Measurements from ENCODE around the gene SPTBN1.

SPTBN1 gene

GRCh38 chr2:54455563-54456361 lies at the start of gene SPTBN1:
TSS of gene SPTBN1 (plus strand) at chr2:54456327. CDS start at chr2:54526419, 70,092 bp downstream.
- Histone ChIP-seq H3K4me3 (ENCODE audit: low read depth, low read length) (peak within 1 kb of the TSS; percentile 82), H2AFZ (ENCODE audit: low read length, unreplicated experiment) (peak within 1 kb of the TSS; percentile 61), H3K4me1 (ENCODE audit: control insufficient read depth, insufficient read depth, low read length, unreplicated experiment) (peaks cover 22% of the 10 kb centered on the region), H3K27ac (ENCODE audit: low read depth, low read length) (peak within 1 kb of the TSS; percentile 46), H3K79me2 (ENCODE audit: control insufficient read depth, insufficient read depth, low read length, unreplicated experiment) (peaks cover 41% of the 10 kb centered on the region), H3K36me3 (ENCODE audit: insufficient read depth, low read length) (no peaks in the 10 kb centered on the region), H3K27me3 (ENCODE audit: insufficient read depth, low read length) (no peaks in the 10 kb centered on the region)

- Histone ChIP-seq H3K27ac (ENCODE audit: low read depth, low read length) (no peak overlapping the region), H3K4me1 (ENCODE audit: control insufficient read depth, insufficient read depth, low read length, unreplicated experiment) (peaks cover 8% of the 10 kb centered on the region), H3K79me2 (ENCODE audit: control insufficient read depth, insufficient read depth, low read length, unreplicated experiment) (no peaks in the 10 kb centered on the region), H2AFZ (ENCODE audit: low read length, unreplicated experiment) (no peak overlapping the region), H3K4me3 (ENCODE audit: low read depth, low read length) (no peak overlapping the region), H3K36me3 (ENCODE audit: insufficient read depth, low read length) (no peaks in the 10 kb centered on the region), H3K27me3 (ENCODE audit: insufficient read depth, low read length) (no peaks in the 10 kb centered on the region)
Observed at GRCh38 chr2:54407693-54408092, 48.4 kb upstream of the SPTBN1 start.

GRCh38 chr2:54408288-54408687 lies 47.8 kb upstream of the SPTBN1 start:
- no peak overlapping the region for H2AFZ ChIP-seq (ENCODE audit: low read length, unreplicated experiment)
- no peaks in the 10 kb centered on the region for H3K36me3 ChIP-seq (ENCODE audit: insufficient read depth, low read length)
- peaks cover 2% of the 10 kb centered on the region for H3K4me1 ChIP-seq (ENCODE audit: control insufficient read depth, insufficient read depth, low read length, unreplicated experiment)
- H3K27ac ChIP-seq (ENCODE audit: low read depth, low read length), result no peak overlapping the region
- no peak overlapping the region for H3K4me3 ChIP-seq (ENCODE audit: low read depth, low read length)
- H3K79me2 ChIP-seq (ENCODE audit: control insufficient read depth, insufficient read depth, low read length, unreplicated experiment), result no peaks in the 10 kb centered on the region
- no peaks in the 10 kb centered on the region for H3K27me3 ChIP-seq (ENCODE audit: insufficient read depth, low read length)

- no peak overlapping the region for H3K4me3 ChIP-seq (ENCODE audit: low read depth, low read length)
- H2AFZ ChIP-seq (ENCODE audit: low read length, unreplicated experiment), result no peak overlapping the region
- H3K79me2 ChIP-seq (ENCODE audit: control insufficient read depth, insufficient read depth, low read length, unreplicated experiment), result no peaks in the 10 kb centered on the region
- H3K27ac ChIP-seq (ENCODE audit: low read depth, low read length), result no peak overlapping the region
- H3K27me3 ChIP-seq (ENCODE audit: insufficient read depth, low read length), result no peaks in the 10 kb centered on the region
- no peaks in the 10 kb centered on the region for H3K4me1 ChIP-seq (ENCODE audit: control insufficient read depth, insufficient read depth, low read length, unreplicated experiment)
- H3K36me3 ChIP-seq (ENCODE audit: insufficient read depth, low read length), result no peaks in the 10 kb centered on the region
Observed at GRCh38 chr2:54409752-54410151, 46.4 kb upstream of the SPTBN1 start.

GRCh38 chr2:54411801-54412354 lies 44.2 kb upstream of the SPTBN1 start:
- no peaks in the 10 kb centered on the region for H3K36me3 ChIP-seq (ENCODE audit: insufficient read depth, low read length)
- H2AFZ ChIP-seq (ENCODE audit: low read length, unreplicated experiment), result no peak overlapping the region
- no peak overlapping the region for H3K27ac ChIP-seq (ENCODE audit: low read depth, low read length)
- no peak overlapping the region for H3K4me3 ChIP-seq (ENCODE audit: low read depth, low read length)
- H3K27me3 ChIP-seq (ENCODE audit: insufficient read depth, low read length), result no peaks in the 10 kb centered on the region
- H3K79me2 ChIP-seq (ENCODE audit: control insufficient read depth, insufficient read depth, low read length, unreplicated experiment), result no peaks in the 10 kb centered on the region
- H3K4me1 ChIP-seq (ENCODE audit: control insufficient read depth, insufficient read depth, low read length, unreplicated experiment), result no peaks in the 10 kb centered on the region

GRCh38 chr2:54416166-54416813 lies 39.8 kb upstream of the SPTBN1 start:
- Histone ChIP-seq H2AFZ (ENCODE audit: low read length, unreplicated experiment) (no peak overlapping the region), H3K36me3 (ENCODE audit: insufficient read depth, low read length) (no peaks in the 10 kb centered on the region), H3K4me1 (ENCODE audit: control insufficient read depth, insufficient read depth, low read length, unreplicated experiment) (peaks cover 3% of the 10 kb centered on the region), H3K27ac (ENCODE audit: low read depth, low read length) (no peak overlapping the region), H3K4me3 (ENCODE audit: low read depth, low read length) (no peak overlapping the region), H3K79me2 (ENCODE audit: control insufficient read depth, insufficient read depth, low read length, unreplicated experiment) (no peaks in the 10 kb centered on the region), H3K27me3 (ENCODE audit: insufficient read depth, low read length) (no peaks in the 10 kb centered on the region)

- no peak overlapping the region for H2AFZ ChIP-seq (ENCODE audit: low read length, unreplicated experiment)
Observed at GRCh38 chr2:54416938-54417337, 39.2 kb upstream of the SPTBN1 start.

GRCh38 chr2:54417577-54417976 lies 38.5 kb upstream of the SPTBN1 start:
- Histone ChIP-seq H3K27me3 (ENCODE audit: insufficient read depth, low read length) (no peaks in the 10 kb centered on the region), H3K4me1 (ENCODE audit: control insufficient read depth, insufficient read depth, low read length, unreplicated experiment) (peaks cover 3% of the 10 kb centered on the region), H3K36me3 (ENCODE audit: insufficient read depth, low read length) (no peaks in the 10 kb centered on the region), H3K79me2 (ENCODE audit: control insufficient read depth, insufficient read depth, low read length, unreplicated experiment) (no peaks in the 10 kb centered on the region), H2AFZ (ENCODE audit: low read length, unreplicated experiment) (no peak overlapping the region), H3K4me3 (ENCODE audit: low read depth, low read length) (no peak overlapping the region), H3K27ac (ENCODE audit: low read depth, low read length) (no peak overlapping the region)

More at GRCh38 chr2:54416938-54417337, 39.2 kb upstream of the SPTBN1 start:
- H3K4me1 ChIP-seq (ENCODE audit: control insufficient read depth, insufficient read depth, low read length, unreplicated experiment), result peaks cover 3% of the 10 kb centered on the region
- H3K27ac ChIP-seq (ENCODE audit: low read depth, low read length), result no peak overlapping the region
- no peak overlapping the region for H3K4me3 ChIP-seq (ENCODE audit: low read depth, low read length)
- no peaks in the 10 kb centered on the region for H3K36me3 ChIP-seq (ENCODE audit: insufficient read depth, low read length)
- H3K27me3 ChIP-seq (ENCODE audit: insufficient read depth, low read length), result no peaks in the 10 kb centered on the region
- no peaks in the 10 kb centered on the region for H3K79me2 ChIP-seq (ENCODE audit: control insufficient read depth, insufficient read depth, low read length, unreplicated experiment)

- H3K4me3 ChIP-seq (ENCODE audit: low read depth, low read length), result no peak overlapping the region
- peaks cover 3% of the 10 kb centered on the region for H3K4me1 ChIP-seq (ENCODE audit: control insufficient read depth, insufficient read depth, low read length, unreplicated experiment)
- H2AFZ ChIP-seq (ENCODE audit: low read length, unreplicated experiment), result peak overlapping the region; percentile 97
Observed at GRCh38 chr2:54419388-54419787, 36.7 kb upstream of the SPTBN1 start.

GRCh38 chr2:54419855-54420523 lies 36.1 kb upstream of the SPTBN1 start:
- H3K36me3 ChIP-seq (ENCODE audit: insufficient read depth, low read length), result no peaks in the 10 kb centered on the region
- peak overlapping the region; percentile 97 for H2AFZ ChIP-seq (ENCODE audit: low read length, unreplicated experiment)
- H3K27me3 ChIP-seq (ENCODE audit: insufficient read depth, low read length), result no peaks in the 10 kb centered on the region

More at GRCh38 chr2:54419388-54419787, 36.7 kb upstream of the SPTBN1 start:
- no peaks in the 10 kb centered on the region for H3K27me3 ChIP-seq (ENCODE audit: insufficient read depth, low read length)
- no peak overlapping the region for H3K27ac ChIP-seq (ENCODE audit: low read depth, low read length)
- no peaks in the 10 kb centered on the region for H3K36me3 ChIP-seq (ENCODE audit: insufficient read depth, low read length)
- H3K79me2 ChIP-seq (ENCODE audit: control insufficient read depth, insufficient read depth, low read length, unreplicated experiment), result no peaks in the 10 kb centered on the region

More at GRCh38 chr2:54419855-54420523, 36.1 kb upstream of the SPTBN1 start:
- Histone ChIP-seq H3K4me3 (ENCODE audit: low read depth, low read length) (no peak overlapping the region), H3K27ac (ENCODE audit: low read depth, low read length) (no peak overlapping the region), H3K79me2 (ENCODE audit: control insufficient read depth, insufficient read depth, low read length, unreplicated experiment) (no peaks in the 10 kb centered on the region), H3K4me1 (ENCODE audit: control insufficient read depth, insufficient read depth, low read length, unreplicated experiment) (peaks cover 3% of the 10 kb centered on the region)

All from ACC112 (cell line).